ENCODE results near the gene ATP6V1G1. TPM values are rescaled to one million over a fixed set of nuclear protein-coding genes. Genes with fewer than 3 reads are reported as not detected.
A peak's percentile ranks its signal among the peaks of the same experiment; 100 is the strongest.

ATP6V1G1 gene
- total RNA-seq, 4 donors from 2014 or later, result 88.0 to 135 (median 113) TPM

DNA sequence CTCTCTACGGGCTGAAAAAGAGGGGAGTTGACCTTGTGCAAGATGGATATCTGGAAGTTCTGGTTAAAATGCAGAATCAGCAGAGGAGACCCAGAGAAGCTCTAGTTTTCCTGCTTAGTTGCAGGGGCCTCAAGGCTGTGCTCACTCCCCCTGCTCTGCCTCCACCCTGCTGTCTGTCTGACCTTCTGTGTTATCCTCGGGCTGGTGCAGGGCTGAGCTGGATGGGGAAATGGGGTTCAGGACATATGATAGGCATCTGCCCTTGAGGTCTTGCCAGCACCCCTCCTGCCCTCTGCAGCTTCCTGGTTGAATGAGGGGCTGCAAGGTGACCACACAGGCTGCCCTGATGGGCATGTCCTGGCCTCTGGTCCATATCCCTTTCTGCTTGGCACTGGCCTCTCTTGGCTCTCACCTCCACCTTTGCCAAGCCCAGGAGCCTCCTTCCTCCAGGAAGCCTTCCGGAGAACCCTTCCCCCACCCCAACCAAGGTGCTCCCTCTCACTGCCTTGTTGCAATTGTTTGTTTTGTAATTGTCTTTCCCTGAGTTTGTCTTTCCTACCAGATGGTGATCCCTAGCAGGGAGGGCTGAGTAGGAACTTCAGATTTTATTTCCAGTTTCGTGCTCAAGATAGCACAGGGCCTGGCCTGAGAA lies 24.8 kb downstream of the ATP6V1G1 start:
- no peak for DNase-seq (ENCODE audit: extremely low spot score)
- peak overlapping the region; percentile 61 to 86 (median 78) for H3K4me3 ChIP-seq
- intact Hi-C loops (cut with DNase I), result loop anchor here (10.0 kb wide), 1 partner anchor 108 kb away; the partner anchor contains the start of gene WHRN
- H3K27me3 ChIP-seq, result no peaks in the 10 kb centered on the region
- WGBS, result 48% methylated on average over 4 of the region's 4 CpGs
- no peak for TF ChIP-seq EP300 (IDR thresholded peaks at IDR 0.05)
- TF ChIP-seq, protein P1, sequence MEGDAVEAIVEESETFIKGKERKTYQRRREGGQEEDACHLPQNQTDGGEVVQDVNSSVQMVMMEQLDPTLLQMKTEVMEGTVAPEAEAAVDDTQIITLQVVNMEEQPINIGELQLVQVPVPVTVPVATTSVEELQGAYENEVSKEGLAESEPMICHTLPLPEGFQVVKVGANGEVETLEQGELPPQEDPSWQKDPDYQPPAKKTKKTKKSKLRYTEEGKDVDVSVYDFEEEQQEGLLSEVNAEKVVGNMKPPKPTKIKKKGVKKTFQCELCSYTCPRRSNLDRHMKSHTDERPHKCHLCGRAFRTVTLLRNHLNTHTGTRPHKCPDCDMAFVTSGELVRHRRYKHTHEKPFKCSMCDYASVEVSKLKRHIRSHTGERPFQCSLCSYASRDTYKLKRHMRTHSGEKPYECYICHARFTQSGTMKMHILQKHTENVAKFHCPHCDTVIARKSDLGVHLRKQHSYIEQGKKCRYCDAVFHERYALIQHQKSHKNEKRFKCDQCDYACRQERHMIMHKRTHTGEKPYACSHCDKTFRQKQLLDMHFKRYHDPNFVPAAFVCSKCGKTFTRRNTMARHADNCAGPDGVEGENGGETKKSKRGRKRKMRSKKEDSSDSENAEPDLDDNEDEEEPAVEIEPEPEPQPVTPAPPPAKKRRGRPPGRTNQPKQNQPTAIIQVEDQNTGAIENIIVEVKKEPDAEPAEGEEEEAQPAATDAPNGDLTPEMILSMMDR (IDR thresholded peaks at IDR 0.05), result no peak
- TF ChIP-seq POLR2AphosphoS5 (IDR thresholded peaks at IDR 0.05), result no peak
- no peak for TF ChIP-seq POLR2A (IDR thresholded peaks at IDR 0.05; ENCODE audit: low read depth)
- H3K9me3 ChIP-seq, result peaks cover 0 to 3% (median 0%) of the 10 kb centered on the region in 4 donors
- peak overlapping the region; percentile 86 to 95 (median 94) for H3K27ac ChIP-seq (replicated peaks in 1 of 4)
- peaks cover 9 to 53% (median 48%) of the 10 kb centered on the region in 4 donors for H3K4me1 ChIP-seq
- H3K36me3 ChIP-seq, result peaks cover 0 to 3% (median 1%) of the 10 kb centered on the region in 4 donors

DNA sequence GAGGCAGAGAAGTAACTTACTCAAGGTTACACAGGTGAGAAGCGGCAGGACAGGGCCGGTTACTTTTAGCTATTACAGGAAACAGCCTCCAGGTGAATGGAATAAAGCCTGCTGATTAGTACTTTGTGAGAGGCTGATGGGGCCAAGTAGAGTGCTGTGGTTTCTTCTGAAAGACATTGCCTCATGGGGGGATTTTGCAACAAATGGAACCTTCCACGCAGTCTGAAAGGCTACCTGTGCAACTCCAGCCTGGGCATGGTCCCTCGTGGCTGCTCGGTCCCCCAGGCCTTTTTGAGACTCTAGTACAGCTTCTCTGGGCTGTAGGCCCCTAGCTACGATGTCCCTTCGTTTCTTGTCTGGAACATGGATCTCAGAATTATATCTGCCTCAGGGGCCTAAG lies 25.5 kb downstream of the ATP6V1G1 start:
- whole genome bisulfite sequencing, result 86% methylated on average over 7 of the region's 7 CpGs
- no peak for TF ChIP-seq POLR2AphosphoS5 (IDR thresholded peaks at IDR 0.05)
- intact Hi-C loops (cut with DNase I), result loop anchor here (10.0 kb wide), 1 partner anchor 108 kb away; the partner anchor contains the start of gene WHRN
- peaks cover 9 to 60% (median 51%) of the 10 kb centered on the region in 4 donors for H3K4me1 ChIP-seq
- DNase-seq (ENCODE audit: extremely low spot score), result no peak
- H3K27me3 ChIP-seq, result no peaks in the 10 kb centered on the region
- H3K4me3 ChIP-seq, result no peak overlapping the region
- H3K36me3 ChIP-seq, result peaks cover 0 to 9% (median 8%) of the 10 kb centered on the region in 4 donors
- peak overlapping the region in 3 of 4 donors; percentile 86 to 95 (median 93) for H3K27ac ChIP-seq (replicated peaks in 1 of 4)
- peaks cover 0 to 3% (median 0%) of the 10 kb centered on the region in 4 donors for H3K9me3 ChIP-seq

DNA sequence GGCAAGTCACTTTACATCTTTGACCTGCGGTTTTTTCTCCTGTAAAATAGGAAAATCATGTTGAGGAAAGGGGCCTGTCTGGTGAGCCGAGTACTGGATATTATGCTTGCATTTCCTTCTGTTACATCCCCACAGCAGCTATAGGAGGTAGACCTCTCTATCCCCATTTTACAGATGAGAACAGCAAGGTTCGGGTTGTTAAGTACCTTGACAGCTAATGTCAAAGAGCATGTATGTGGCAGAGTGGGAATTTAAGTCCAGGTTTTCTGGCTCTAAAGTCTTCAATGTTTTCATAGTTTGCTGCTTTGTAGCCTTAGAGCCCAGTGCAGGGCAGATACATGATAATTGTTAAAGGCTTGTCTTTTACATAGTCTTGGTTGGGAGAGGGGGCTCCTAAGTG lies 26.4 kb downstream of the ATP6V1G1 start:
- TF ChIP-seq POLR2A (IDR thresholded peaks at IDR 0.05; ENCODE audit: low read depth) (no peak), EP300 (IDR thresholded peaks at IDR 0.05) (no peak), POLR2AphosphoS5 (IDR thresholded peaks at IDR 0.05) (no peak)
- TF ChIP-seq, protein P1 (IDR thresholded peaks at IDR 0.05), result no peak
- peaks cover 0 to 17% (median 12%) of the 10 kb centered on the region in 4 donors for H3K36me3 ChIP-seq
- H3K27ac ChIP-seq (replicated peaks in 1 of 4), result no peak overlapping the region
- H3K9me3 ChIP-seq, result peaks cover 0 to 3% (median 0%) of the 10 kb centered on the region in 4 donors
- H3K27me3 ChIP-seq, result no peaks in the 10 kb centered on the region
- DNase-seq (ENCODE audit: extremely low spot score), result no peak
- H3K4me3 ChIP-seq, result no peak overlapping the region
- peaks cover 9 to 60% (median 51%) of the 10 kb centered on the region in 4 donors for H3K4me1 ChIP-seq
- intact Hi-C loops (cut with DNase I), result loop anchor here (10.0 kb wide), 1 partner anchor 109 kb away; the partner anchor contains the start of gene WHRN
- WGBS, result 59% methylated on average over 3 of the region's 3 CpGs

DNA sequence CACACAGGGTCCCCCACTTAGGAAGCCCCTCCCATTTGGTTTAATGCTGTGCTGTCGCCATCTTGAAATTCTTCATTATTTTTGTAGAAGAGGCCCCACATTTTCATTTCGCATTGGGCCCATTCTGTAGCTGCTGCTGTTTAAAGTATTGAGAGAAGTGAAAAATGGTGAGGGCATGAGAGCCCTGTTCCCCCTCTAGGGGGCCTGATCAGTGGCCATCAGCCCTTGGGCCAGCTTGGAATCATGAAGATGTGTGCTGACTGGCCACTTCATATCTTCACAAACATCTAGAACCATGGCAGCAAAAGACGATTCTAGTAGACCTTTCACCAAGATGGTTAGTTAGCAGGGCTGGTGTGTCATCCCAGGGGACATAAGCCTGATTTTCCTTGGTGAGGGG lies 26.8 kb downstream of the ATP6V1G1 start:
- TF ChIP-seq POLR2A (IDR thresholded peaks at IDR 0.05; ENCODE audit: low read depth), result no peak
- TF ChIP-seq, protein P1 (IDR thresholded peaks at IDR 0.05), result no peak
- no peak for TF ChIP-seq POLR2AphosphoS5 (IDR thresholded peaks at IDR 0.05)
- no peak for TF ChIP-seq EP300 (IDR thresholded peaks at IDR 0.05)
- WGBS, result 96% methylated on average over 3 of the region's 3 CpGs
- no peak for DNase-seq (ENCODE audit: extremely low spot score)
- Histone ChIP-seq H3K9me3 (peaks cover 0 to 3% (median 0%) of the 10 kb centered on the region in 4 donors), H3K4me1 (peaks cover 9 to 60% (median 51%) of the 10 kb centered on the region in 4 donors), H3K4me3 (no peak overlapping the region), H3K27ac (replicated peaks in 1 of 4) (no peak overlapping the region), H3K36me3 (peaks cover 0 to 21% (median 13%) of the 10 kb centered on the region in 4 donors), H3K27me3 (no peaks in the 10 kb centered on the region)
- intact Hi-C loops (cut with DNase I), result loop anchor here (10.0 kb wide), 1 partner anchor 110 kb away; the partner anchor contains the start of gene WHRN
